AG10803 (cell line): ENCODE data around the gene REG4.
"Not testable (repeated sequence)": the region's sequence is repeated elsewhere in the genome, so short reads cannot be mapped to it uniquely, and the experiment has no call there.

Source experiments
- DNase-seq: peaks from one replicate; pipeline ENCODE4 v3.0.0; 2010; ENCODE audit warnings: low read depth
- H3K4me3 ChIP-seq: 2 replicates; pipeline ENCODE4 v1.5.1; 2011; ENCODE audit warnings: mild to moderate bottlenecking, low read length, control low read depth
- CTCF ChIP-seq: conservative IDR thresholded peaks from 2 replicates; pipeline ENCODE4 v1.5.1; 2011; ENCODE audit warnings: mild to moderate bottlenecking, low read length, control low read depth, inconsistent platforms

The REG4 gene

DNA sequence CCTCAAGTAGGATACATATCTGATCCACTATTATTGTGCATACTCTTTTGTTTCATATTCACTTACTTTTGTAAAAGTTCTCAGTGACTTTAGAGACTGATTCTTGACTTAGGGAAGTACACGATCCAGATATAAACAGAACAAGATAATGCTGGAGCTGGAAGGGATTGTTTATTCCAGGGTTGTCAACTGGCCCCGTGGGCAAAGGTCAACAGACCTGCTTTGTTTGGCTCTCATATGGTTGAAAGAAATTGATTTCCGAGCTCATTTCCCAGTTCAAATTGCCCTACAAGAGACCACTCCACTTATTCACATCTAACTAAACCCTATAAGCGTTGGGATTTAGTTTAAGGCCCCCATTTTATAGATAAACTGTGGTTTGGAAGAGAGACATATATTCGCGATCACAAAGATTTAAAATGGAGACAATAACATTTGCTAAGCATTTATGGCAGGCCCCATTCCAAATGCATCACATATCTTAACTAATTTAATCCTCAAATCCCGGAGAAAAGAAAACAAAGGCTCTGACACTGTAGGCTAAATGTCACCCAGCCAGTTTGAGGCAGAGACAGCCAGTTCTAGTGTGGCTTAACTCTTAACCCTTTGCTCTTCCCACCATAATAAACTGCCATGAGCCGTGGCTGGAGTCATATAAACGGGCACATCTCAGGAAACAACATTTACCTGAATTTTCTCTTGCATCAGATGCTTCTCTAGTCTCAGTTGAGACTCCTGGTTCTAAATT is 20.6 kb downstream of the REG4 start:
- H3K4me3 ChIP-seq = no peak overlapping the region
- no peak for TF ChIP-seq CTCF
- DNase-seq = no peak

- H3K4me3 ChIP-seq = no peak overlapping the region
- DNase-seq = peak; percentile 51
- TF ChIP-seq CTCF = no peak
These were observed 23.5 kb downstream of the REG4 start for GRCh38 chr1:119787776-119788175.

GRCh38 chr1:119786473-119787050 is 24.7 kb downstream of the REG4 start:
- H3K4me3 ChIP-seq, DNase-seq: not testable (repeated sequence)

GRCh38 chr1:119786046-119786445 is 25.2 kb downstream of the REG4 start:
- not testable (repeated sequence) for DNase-seq, H3K4me3 ChIP-seq

DNA sequence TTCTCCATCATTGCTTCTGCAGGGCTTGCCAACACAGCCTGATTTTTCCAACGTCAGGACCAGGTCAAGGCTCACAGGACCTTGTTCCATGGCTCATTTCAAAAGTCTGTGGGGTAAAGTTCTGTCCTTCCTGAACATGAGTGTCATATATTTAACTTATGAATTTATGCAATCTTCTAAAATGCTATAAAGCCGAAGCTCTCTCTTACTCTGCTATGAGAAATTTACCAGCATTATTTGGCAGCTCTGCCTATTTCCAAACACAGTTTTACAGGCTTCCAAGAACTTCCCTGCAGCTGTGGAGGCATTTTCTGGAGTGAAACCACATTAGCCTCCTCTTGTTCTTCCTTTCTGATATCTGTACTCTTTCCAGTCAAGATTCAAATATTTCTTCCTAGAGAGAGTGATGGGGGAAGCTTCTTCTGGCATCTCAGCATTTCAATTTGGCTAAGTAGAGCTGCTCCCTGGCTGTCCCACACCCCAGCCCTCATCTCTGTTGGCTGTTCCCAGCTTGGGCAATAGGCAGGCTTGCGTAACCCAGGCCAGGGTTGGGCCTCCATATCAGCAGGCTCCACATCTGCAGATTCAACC is 27.0 kb downstream of the REG4 start:
- TF ChIP-seq CTCF = no peak
- peak; percentile 65 for DNase-seq
- no peak overlapping the region for H3K4me3 ChIP-seq

GRCh38 chr1:119783354-119784185 is 27.7 kb downstream of the REG4 start:
- DNase-seq = peak; percentile 12
- no peak for TF ChIP-seq CTCF

DNA sequence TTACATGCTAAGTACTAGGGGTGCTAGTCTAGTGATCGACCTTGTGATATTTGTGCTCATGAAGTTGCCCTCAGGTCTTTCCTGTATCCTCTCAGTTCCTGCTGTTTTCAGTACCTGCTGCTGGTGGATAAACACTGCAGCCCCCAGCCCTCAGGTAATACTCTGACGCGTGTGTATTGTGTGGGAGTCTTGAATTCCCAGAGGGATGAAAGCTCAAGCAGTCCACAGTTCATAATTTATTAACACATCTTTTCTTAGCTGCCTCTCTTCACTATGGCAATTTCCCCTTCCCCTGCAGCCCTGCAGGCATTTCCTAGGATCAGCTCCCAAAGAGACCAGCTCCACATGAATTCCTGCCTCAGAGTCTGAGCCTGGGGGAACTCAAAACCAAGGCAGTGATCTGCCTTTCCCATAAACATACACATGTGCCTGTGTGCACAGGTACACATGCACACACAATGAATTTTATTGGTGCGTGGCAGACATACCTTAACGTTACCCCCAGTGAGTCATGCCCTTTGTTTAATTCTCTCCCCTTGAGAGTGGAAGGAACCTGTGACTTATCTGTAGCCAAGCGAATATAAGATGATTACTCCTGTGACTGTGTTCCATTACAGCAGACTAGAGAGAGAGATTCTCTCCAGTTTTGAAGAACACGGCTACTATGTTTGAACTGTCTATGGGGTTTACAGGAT is 28.5 kb downstream of the REG4 start:
- TF ChIP-seq CTCF = no peak
- no peak for DNase-seq
- no peak overlapping the region for H3K4me3 ChIP-seq

More at GRCh38 chr1:119783354-119784185, 27.7 kb downstream of the REG4 start:
- no peak overlapping the region for H3K4me3 ChIP-seq
